DOHH2 (cell line): ENCODE measurements around the gene PSEN2.

Experiments used
- CTCF ChIP-seq: fragments of 200-600 bp; sonication (generic); IDR thresholded peaks from one replicate; pipeline ENCODE4 v1.5.1; 2014; ENCODE audit warnings: antibody characterized with exemption, mild to moderate bottlenecking, low read depth, low read length; ENCODE audit not compliant: poor library complexity, severe bottlenecking
- EZH2phosphoT487 ChIP-seq: fragments of 200-600 bp; sonication (generic); IDR thresholded peaks from 2 replicates; pipeline ENCODE4 v1.6.1; 2017; ENCODE audit warnings: borderline replicate concordance, mild to moderate bottlenecking, antibody characterized with exemption, low read length, moderate library complexity, mixed read lengths

GRCh38 chr1:226884116-226884625 is 13.8 kb downstream of the PSEN2 start:
- TF ChIP-seq CTCF (no peak), EZH2phosphoT487 (no peak)
